Fibroblast of skin of back (primary cell): ENCODE data around the gene FBP1.
A peak's percentile ranks its signal among the peaks of the same experiment; 100 is the strongest.
"Not testable (repeated sequence)": the region's sequence is repeated elsewhere in the genome, so short reads cannot be mapped to it uniquely, and the experiment has no call there.

Experiments
- DNase-seq: peaks from one replicate; pipeline ENCODE4 v3.0.0-alpha.2; 2013

The FBP1 gene

GRCh38 chr9:94568972-94569712 lies 70.2 kb downstream of the FBP1 start:
- DNase-seq, result no peak

- DNase-seq, result no peak
These were observed 70.9 kb downstream of the FBP1 start for GRCh38 chr9:94568250-94568889.

GRCh38 chr9:94567271-94567670 lies 72.0 kb downstream of the FBP1 start:
- DNase-seq, result no peak

GRCh38 chr9:94566550-94566949 lies 72.8 kb downstream of the FBP1 start:
- DNase-seq, result no peak

GRCh38 chr9:94564279-94564678 lies 75.0 kb downstream of the FBP1 start:
- not testable (repeated sequence) for DNase-seq

GRCh38 chr9:94563548-94563947 lies 75.8 kb downstream of the FBP1 start:
- no peak for DNase-seq

GRCh38 chr9:94560237-94560636 lies 79.1 kb downstream of the FBP1 start:
- no peak for DNase-seq

- DNase-seq, result no peak
These were observed 81.9 kb downstream of the FBP1 start for GRCh38 chr9:94557376-94557775.

GRCh38 chr9:94554439-94555331 lies 84.6 kb downstream of the FBP1 start, which contains the start of gene PCAT7:
PCAT7 (plus strand) TSS chr9:94555083.
- DNase-seq, result peak; percentile 52

- no peak for DNase-seq
These were observed 85.3 kb downstream of the FBP1 start for GRCh38 chr9:94554078-94554438.
